Stimulated activated naive CD8-positive, alpha-beta T cell treated with anti-CD3 and anti-CD28 coated beads, Interleukin-15, Interleukin-2, amounts not matched to agents 100 U/mL and 50 U/mL, for 24 hours (primary cell): ENCODE data around the gene MRPL17.

Experiments used
- ATAC-seq: fragments of 150-1000 bp; cut with Tn5 transposase; one replicate; pipeline ENCODE4 v1.10.0; 2021
- DNase-seq: peaks from one replicate; pipeline ENCODE4 v3.0.0; 2021

MRPL17 gene

GRCh38 chr11:6654281-6655019, 28.7 kb downstream of the MRPL17 start:
- DNase-seq: no peak
- no peak for ATAC-seq

- no peak for ATAC-seq
- no peak for DNase-seq
These were observed 29.5 kb downstream of the MRPL17 start for GRCh38 chr11:6653656-6654055.

- no peak for ATAC-seq
- DNase-seq: no peak
These were observed 30.0 kb downstream of the MRPL17 start for GRCh38 chr11:6653097-6653496.

- ATAC-seq: no peak
These were observed 31.0 kb downstream of the MRPL17 start for GRCh38 chr11:6652182-6652581.

GRCh38 chr11:6650980-6651379, 32.2 kb downstream of the MRPL17 start:
- ATAC-seq: peak; percentile 85
- peak; percentile 55 for DNase-seq

More at GRCh38 chr11:6652182-6652581, 31.0 kb downstream of the MRPL17 start:
- DNase-seq: no peak

GRCh38 chr11:6650104-6650503, 33.0 kb downstream of the MRPL17 start:
- DNase-seq (no peak), ATAC-seq (no peak)

GRCh38 chr11:6648501-6648900, 34.6 kb downstream of the MRPL17 start:
- ATAC-seq (no peak), DNase-seq (no peak)

GRCh38 chr11:6647836-6648235, 35.3 kb downstream of the MRPL17 start:
- no peak for ATAC-seq
- DNase-seq: no peak

- peak; percentile 25 for ATAC-seq
- DNase-seq: peak; percentile 38
These were observed 36.0 kb downstream of the MRPL17 start for GRCh38 chr11:6646918-6647679.

- no peak for DNase-seq
- ATAC-seq: no peak
These were observed 36.6 kb downstream of the MRPL17 start for GRCh38 chr11:6646576-6646917.

- no peak for ATAC-seq
- peak; percentile 27 for DNase-seq
These were observed 37.1 kb downstream of the MRPL17 start for GRCh38 chr11:6646071-6646470.

- ATAC-seq (no peak), DNase-seq (no peak)
These were observed 40.2 kb downstream of the MRPL17 start for GRCh38 chr11:6642957-6643356.

GRCh38 chr11:6640985-6641701, 42.0 kb downstream of the MRPL17 start:
- DNase-seq: no peak

GRCh38 chr11:6640036-6640984, 42.8 kb downstream of the MRPL17 start:
- no peak for ATAC-seq

More at GRCh38 chr11:6640985-6641701, 42.0 kb downstream of the MRPL17 start:
- ATAC-seq: no peak

GRCh38 chr11:6638429-6638828, 44.7 kb downstream of the MRPL17 start:
- ATAC-seq (no peak), DNase-seq (no peak)

More at GRCh38 chr11:6640036-6640984, 42.8 kb downstream of the MRPL17 start:
- DNase-seq: no peak

GRCh38 chr11:6637871-6638270, 45.3 kb downstream of the MRPL17 start:
- DNase-seq (no peak), ATAC-seq (no peak)

GRCh38 chr11:6636480-6636879, 46.7 kb downstream of the MRPL17 start:
- no peak for ATAC-seq

GRCh38 chr11:6635082-6635932, 47.8 kb downstream of the MRPL17 start:
- no peak for ATAC-seq
- DNase-seq: no peak

More at GRCh38 chr11:6636480-6636879, 46.7 kb downstream of the MRPL17 start:
- no peak for DNase-seq

- ATAC-seq: no peak
- DNase-seq: no peak
These were observed 48.6 kb downstream of the MRPL17 start for GRCh38 chr11:6634534-6634933.
